GM18505 (cell line): ENCODE data around the gene GKN2.
"Not testable (repeated sequence)": the region's sequence is repeated elsewhere in the genome, so short reads cannot be mapped to it uniquely, and the experiment has no call there.

Source experiments
- ATAC-seq: cut with Tn5 transposase; IDR thresholded peaks from one replicate; pipeline ENCODE4 v1.9.1; 2021; ENCODE audit not compliant: unreplicated experiment
- POLR2A ChIP-seq: IDR thresholded peaks from 4 replicates; pipeline ENCODE4 v1.6.1; 2011; ENCODE audit warnings: borderline replicate concordance; ENCODE audit not compliant: insufficient read depth, insufficient read length; ENCODE audit errors: extremely low read depth

GKN2 gene

DNA sequence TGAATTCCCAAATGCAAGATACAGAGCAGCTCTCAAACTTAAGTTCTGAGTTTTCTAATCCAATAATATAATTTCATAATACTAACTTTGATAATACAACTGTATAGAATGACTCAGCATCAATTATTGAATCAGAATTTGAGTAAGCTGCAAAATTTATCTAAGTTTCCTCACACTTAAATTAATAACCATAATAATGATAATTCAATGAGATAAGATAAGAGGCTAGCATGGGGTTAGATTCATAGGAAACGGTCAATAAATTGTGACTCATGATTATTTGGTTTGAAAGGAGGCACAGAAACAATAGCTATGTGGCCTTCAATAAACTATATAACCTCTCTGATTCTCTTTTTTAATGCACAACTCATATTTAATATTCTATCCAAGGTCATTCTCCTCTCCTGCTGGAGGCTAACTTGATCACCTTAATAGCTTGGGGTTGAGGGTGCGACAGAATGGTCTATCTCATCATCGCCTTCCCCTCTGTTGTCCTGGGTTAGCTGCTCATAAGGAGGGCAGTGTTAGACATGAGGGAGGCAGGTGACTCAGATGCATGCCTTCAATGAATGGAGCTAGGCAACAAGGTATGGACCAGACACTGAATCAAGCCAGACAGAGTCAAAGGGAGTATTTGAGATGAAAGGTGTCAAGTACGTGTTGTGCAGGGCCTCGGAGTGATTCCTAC, 45.3 kb downstream of the GKN2 start:
- TF ChIP-seq POLR2A: no peak
- no peak for ATAC-seq

DNA sequence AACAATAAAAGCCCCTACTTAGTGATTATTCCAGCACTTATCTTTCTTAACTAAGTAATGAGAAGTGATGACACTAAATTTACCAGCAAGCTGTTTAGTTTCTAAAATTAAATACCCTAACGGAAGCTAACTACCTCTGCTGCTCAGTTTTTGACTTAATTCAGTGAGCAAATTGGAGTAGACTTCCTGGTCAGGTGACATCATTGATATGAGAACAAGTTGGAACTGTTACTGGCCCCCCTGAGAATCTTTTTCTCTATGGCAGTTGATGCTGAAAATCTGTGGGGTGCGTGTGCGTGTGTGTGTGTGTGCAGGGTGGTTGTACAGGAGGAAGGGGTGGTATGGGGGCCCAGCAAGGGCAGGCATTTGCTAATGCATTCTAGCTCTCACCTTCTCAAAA, 46.0 kb downstream of the GKN2 start:
- TF ChIP-seq POLR2A: no peak
- ATAC-seq: no peak

DNA sequence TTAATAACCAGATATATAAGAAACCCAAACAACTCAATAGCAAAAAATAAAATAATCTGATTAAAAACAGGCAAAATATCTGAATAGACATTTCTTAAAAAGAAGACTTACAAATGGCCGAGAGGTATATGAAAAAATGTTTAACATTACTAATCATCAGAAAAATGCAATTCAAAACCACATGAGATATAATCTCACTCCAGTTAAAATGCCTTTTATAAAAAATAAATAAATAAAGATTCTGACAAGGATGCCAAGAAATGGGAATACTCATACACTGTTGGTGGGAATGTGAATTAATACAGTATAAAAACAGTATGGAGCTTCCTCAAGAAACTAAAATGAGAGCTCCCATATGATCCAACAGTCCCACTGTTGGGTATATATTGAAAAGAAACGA, 47.6 kb downstream of the GKN2 start:
- no peak for ATAC-seq
- no peak for TF ChIP-seq POLR2A

DNA sequence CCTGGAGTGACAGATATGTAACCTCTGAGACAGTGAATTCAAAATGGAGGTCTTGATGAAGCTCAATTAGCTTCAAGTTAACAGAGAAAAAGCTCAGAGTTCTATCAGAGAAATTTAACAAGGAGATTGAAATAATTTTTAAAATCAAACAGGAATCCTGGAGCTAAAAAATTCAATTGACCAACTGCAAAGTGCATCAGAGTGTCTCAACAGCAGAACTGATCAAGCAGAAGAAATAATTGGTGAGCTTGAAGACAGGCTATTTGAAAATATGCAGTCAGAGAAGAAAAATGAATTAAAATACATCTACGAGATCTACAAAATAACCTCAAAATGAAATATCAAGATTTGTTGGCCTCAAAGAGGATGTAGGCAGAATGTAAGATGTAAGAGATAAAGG, 51.1 kb downstream of the GKN2 start:
- TF ChIP-seq POLR2A: no peak
- ATAC-seq: no peak

DNA sequence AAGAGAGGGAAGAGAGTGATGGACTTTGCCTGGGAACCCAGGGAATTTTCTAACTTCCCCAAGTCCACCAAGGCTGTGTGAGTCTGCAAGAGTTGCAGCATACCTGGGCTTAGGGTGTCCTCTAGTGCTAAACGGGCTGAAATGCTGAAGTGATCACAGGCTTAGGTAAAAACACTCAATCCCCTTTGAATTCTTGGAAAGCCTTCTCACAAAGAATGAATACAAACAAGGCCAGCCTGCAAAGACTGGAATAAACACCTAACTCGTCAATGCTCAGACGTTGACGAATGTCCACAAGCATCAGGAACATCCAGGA, 51.5 kb downstream of the GKN2 start:
- ATAC-seq: no peak
- TF ChIP-seq POLR2A: no peak

DNA sequence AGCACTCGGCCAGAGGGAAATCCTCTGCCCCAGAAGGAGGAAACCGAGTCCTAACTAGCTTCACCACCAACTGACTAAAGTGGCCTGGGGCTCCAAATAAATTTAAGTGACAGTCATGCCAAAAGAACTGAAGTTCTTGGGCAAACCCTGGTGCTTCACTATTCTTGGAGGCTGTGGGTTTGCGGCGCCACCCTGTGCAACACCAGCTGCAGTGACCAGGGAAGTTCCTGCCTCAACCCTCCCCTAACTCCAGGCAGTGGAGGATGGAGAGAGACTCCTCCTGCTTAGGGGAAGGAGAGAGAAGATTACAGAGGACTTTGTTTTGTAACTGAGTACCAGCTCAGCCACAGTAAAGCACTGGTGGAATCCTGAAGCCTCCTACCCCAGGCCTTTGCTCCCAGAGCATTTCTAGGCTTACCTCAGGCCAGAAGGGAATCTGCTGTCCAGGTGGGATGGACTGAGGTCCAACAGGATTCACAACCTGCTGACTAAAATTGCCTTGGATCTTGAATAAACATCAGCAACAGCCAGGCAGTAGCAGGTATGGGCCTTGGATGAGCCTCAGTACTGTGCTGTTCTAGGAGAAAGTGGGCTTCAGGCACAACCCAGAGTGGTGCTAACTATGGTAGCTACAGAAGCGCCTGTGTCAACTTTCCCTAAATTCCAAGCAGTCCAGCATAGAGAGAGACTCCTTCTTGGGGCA, 52.0 kb downstream of the GKN2 start:
- TF ChIP-seq POLR2A: no peak
- ATAC-seq: no peak

DNA sequence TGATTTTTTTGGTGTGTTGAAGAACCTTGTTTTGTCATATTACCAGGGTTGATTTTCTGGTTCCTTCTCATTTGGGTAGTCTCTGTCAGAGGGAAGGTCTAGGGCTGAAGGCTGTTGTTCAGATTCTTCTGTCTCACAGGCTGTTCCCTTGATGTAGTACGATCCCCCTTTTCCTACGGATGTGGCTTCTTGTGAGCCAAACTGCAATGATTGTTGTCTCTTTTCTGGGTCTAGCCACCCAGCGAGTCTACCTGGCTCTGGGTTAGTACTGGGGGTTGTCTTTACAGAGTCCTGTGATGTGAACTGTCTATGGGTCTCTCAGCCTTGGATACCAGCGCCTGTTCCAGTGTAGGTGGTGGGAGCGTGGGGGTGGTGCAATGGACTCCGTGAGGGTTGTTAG, 56.7 kb downstream of the GKN2 start:
- ATAC-seq: not testable (repeated sequence)
